HG03469 (cell line): ENCODE measurements around the gene AP1AR.
A peak's percentile ranks its signal among the peaks of the same experiment; 100 is the strongest.
"Not testable (repeated sequence)": the region's sequence is repeated elsewhere in the genome, so short reads cannot be mapped to it uniquely, and the experiment has no call there.

Experiments
- ATAC-seq: cut with Tn5 transposase; IDR thresholded peaks from one replicate; pipeline ENCODE4 v1.9.1; 2021; ENCODE audit warnings: mild to moderate bottlenecking, moderate library complexity, moderate number of reproducible peaks; ENCODE audit not compliant: unreplicated experiment

The AP1AR gene

GRCh38 chr4:112309263-112309791 is 77.7 kb downstream of the AP1AR start:
- not testable (repeated sequence) for ATAC-seq

GRCh38 chr4:112311516-112311915 is 79.9 kb downstream of the AP1AR start:
- no peak for ATAC-seq

- ATAC-seq = peak; percentile 94
Observed at GRCh38 chr4:112312610-112313239, 81.1 kb downstream of the AP1AR start.

- ATAC-seq = no peak
Observed at GRCh38 chr4:112315446-112315845, 83.9 kb downstream of the AP1AR start.

- ATAC-seq = no peak
Observed at GRCh38 chr4:112316360-112316759, 84.8 kb downstream of the AP1AR start.

GRCh38 chr4:112318239-112319142 is 86.9 kb downstream of the AP1AR start:
- peak; percentile 96 for ATAC-seq
